Stimulated activated CD4-positive, alpha-beta T cell treated with anti-CD3 and anti-CD28 coated beads, TNF-alpha, amount 100 ng/mL, for 48 hours (primary cell): Measurements from ENCODE around the gene DNAJA1.

ENCODE experiments used
- DNase-seq, 3 donors: peaks; one replicate each; pipeline ENCODE4 v3.0.0-alpha.2; 2020; ENCODE audit warnings: low read depth in 3 of 3

Gene DNAJA1

DNA sequence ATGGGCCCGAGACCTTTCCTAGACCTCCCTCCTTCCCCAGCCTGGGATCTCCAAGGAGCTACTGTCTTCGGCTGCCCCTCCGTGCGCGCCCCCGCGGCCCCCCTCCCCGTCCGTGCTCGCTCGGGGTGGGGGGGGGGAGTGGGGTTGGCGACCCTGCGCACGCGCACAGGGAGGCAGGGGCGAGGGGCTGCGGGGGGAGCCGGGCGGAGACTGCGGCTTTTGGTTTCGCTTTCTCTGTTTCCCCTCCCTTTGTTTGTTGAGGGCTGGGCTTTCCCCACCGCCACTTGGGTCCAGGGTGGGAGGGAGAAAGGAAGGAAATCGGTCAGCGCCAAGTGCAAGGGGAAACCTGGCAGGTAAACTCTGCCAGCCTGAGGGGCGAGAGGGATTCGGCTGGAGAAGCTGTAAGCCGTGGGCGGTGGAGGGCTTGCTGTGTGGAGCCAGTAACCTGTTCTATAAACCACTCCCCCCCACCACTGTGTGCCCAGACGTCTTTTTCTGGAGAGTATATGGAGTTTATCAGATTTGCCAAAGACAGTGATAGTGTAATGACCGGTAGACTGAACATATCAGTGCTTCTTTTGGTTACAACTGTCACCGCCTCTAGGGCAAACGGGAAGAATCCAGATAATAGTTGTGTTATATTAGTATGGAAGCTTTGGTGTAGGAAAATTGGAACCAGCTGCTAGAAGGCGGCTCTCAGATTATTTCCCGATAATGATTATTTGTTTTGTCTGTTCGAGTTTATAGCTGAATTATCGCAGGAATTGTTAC lies 684 bp downstream of the DNAJA1 start:
- peak; percentile 47 to 54 (median 49) for DNase-seq

DNA sequence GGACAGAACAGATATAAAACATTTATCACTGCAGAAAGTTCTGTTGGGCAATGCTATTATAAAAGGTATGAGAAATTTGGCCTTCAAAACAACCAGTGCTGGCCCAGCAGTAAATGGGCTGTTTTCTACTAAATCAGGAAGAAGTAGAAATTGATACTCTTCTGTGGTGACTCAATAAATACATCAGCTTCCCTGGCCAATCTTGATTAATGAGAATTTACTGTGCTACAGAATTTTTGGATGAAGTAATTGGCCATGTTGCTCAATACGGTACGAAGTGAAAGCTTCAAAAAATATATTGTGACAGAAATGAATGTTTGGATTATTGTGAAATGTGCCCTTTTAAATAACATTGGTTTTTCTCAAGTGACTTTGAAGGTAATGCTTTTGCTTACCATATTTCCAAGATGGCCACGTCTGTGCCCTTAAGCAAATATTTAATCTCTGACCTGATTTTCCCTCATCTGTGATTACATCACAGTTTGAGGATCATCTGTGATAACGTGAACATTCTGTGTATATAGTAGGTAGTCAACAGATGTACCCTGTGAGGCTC lies 4.2 kb downstream of the DNAJA1 start:
- no peak for DNase-seq

DNA sequence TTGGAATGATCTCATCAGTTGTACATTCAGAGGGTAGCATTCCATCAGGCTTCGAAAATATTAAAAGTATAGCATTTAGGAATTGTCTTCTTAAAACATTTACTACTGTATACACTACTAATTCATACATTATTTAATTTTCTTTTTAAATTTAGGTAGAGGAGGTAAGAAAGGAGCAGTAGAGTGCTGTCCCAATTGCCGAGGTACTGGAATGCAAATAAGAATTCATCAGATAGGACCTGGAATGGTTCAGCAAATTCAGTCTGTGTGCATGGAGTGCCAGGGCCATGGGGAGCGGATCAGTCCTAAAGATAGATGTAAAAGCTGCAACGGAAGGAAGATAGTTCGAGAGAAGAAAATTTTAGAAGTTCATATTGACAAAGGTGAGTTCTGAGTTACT lies 5.2 kb downstream of the DNAJA1 start:
- DNase-seq, result no peak

DNA sequence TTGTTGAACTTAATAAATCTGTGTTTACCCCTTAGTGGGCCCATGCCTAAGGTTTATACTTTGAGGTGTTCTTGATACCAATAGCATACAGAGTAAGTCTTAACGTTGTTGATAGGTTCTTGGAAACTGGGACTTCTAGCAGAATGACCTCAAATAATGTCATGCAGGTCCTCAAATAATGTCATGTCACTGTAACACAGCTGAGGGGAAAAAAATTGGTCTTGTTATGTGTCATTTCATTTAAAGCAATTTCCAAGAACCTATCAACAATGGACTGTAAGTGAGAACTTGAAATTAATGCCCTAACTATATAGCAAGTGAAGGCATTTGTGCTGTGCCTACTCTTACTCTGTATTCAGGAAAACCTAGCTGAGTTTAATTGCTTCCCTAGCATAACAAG lies 7.2 kb downstream of the DNAJA1 start:
- DNase-seq, result no peak

DNA sequence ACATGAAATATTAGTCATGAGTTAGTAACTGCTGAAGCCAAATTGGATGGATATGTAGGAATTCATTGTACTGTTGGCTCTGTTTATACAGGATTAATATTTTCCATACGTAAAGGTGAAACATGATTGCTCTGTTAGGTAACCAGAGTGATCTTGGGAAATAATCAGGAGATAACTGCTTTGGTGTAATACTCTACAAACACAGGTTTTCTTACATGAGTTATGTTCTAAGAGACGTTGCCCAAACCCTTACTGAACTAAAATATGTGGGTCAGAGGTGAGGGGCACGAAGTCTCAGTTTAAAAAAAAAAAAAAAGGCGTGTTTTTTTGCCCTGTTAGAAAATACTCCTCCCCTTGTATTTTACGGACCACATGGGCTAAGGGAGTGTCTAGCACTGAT lies 7.8 kb downstream of the DNAJA1 start:
- no peak for DNase-seq

DNA sequence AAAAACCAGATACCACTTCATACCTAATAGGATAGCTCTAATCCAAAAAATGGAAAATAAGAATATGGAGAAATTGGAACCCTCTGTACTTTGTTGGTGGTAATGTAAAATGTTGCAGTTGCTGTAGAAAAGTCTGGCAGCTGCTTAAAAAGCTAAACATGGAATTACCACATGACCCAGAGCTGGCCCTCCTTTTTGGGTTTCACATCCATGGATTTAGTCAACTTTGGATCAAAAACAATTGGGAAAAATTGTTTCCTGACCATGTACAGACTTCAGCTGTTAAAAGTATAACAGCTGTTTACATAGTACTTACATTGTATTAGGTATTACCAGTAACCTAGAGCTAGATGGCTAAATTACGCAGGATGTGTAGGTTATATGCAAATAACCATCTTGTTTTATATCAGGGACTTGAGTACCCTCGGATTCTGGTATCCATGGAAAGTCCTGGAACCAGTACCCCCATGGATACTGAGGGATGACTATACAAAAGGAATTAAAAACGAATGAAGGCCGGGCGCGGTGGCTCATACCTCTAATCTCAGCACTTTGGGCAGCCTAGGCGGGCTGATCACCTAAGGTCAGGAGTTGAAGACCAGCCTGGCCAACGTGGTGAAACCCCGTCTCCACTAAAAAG lies 15.8 kb downstream of the DNAJA1 start:
- no peak for DNase-seq

DNA sequence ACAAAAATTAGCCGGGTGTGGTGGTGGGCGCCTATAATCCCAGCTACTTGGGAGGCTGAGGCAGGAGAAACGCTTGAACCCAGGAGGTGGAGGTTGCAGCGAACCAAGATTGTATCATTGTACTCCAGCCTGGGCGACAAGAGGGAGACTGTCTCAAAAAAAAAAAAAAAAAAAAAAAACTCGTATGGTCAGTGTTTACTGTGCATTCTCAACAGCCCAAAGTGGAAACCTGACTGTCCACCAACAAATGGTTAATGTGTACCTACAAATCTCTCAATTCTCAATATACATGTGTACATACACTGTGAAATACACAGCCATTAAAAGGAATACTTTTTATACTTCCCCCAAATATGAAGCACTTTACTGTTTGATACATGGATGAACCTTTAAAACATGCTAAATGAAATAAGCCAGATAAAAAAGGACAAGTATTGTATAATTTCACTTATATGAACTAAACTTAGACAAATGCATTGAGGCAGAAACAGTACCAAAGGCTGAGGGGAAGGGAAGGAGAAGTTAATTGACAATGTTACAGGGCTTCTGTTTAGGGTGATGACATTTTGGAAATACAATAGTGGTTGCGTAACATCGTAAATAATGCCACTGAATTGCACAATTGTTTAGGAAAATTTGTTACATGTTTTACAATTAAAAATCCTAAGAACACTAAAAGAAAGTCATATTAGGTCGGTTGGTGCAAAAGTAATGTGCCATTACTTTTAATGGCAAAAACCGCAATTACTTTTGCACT lies 16.5 kb downstream of the DNAJA1 start:
- DNase-seq, result no peak

DNA sequence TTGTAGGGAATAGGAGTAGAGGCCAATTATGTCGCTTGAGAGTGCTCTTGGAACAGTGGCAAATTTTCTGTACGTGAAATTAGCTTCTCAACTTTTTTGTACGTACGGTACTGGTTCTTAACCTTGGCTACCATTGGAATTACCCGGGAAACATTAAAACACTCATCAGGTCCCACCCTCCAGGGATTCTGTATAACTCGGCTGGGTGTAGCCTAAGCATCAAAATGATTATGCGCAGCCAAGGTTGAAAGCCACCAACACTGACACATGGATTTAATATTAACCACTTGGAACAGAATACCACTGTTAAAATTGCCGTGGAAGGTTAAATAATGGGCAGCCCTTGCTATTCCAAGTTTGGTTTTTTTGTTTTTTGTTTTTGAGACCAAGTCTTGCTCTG lies 17.4 kb downstream of the DNAJA1 start:
- no peak for DNase-seq

DNA sequence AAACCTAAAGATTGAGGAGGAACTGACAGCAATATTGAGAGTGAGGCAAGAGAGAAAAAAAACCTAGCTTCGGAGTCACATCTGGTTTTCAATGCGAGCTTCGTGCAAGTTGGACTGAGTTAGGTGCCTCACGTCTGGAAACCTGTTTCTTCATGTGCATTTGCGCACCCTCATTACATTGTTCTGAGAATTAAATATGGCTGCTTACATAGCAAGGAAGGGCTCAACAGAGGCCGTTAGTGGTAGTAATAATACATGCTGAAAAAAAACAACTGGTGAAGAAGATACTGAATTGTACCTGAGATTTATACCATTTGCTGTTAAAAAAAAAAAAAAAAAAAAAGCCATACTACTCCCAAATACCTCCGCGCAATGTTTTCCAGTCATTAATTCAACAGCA lies 18.6 kb downstream of the DNAJA1 start:
- DNase-seq, result no peak

DNA sequence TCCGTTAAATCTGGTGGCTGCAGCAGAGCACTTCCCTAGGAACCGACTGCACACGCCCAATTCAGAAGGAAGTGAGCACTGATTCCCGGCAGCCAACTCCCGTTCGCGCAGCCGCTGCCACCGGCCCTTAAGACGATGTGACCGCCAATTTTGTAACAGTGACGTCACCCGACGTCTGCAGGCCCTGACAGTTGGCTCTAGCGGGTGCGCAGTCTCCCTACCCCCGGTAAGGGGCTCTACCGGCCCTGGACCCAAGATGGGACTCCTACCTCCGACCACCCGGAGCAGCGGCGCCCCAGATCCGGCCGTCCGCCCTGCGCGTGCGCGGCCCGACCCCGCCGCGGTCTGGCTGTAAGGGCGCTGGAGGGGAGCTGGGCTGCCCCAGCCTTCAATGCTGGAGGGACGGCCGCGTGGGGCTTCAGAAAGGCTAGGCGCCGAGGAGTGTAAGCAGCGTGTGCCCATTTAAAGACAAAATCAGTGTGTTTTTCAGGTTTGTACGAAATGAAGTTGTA lies 19.1 kb downstream of the DNAJA1 start:
- peak in 2 of 3 donors; percentile 25 to 54 for DNase-seq

DNA sequence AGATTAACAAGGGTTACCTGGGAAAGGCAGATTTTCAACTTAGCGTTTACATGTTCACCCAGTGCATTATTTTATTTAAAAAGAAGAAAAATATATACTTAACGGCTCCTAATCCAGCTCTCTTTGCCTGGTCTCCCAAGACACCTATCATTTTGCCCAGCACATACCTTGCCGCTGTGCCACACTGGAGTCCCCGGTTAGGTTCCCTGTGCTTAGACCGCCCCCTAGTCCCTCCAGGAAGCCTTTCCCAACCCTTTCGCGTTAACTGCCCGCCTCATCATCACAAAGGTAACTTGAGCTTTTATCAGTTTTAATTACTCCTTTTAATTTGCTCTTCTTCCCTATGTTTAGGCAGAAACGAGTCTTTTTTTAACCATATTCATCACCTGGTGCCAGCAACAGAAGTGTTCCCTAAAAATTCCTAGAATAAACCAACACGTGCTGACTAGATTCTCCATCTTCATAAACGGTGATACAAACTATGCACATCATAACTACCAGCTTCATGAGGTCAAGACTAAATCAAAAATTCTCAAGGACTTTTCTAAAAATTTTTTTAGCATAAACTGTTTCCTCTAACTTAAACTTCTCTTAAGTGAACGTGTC lies 19.7 kb downstream of the DNAJA1 start:
- DNase-seq, result no peak

DNA sequence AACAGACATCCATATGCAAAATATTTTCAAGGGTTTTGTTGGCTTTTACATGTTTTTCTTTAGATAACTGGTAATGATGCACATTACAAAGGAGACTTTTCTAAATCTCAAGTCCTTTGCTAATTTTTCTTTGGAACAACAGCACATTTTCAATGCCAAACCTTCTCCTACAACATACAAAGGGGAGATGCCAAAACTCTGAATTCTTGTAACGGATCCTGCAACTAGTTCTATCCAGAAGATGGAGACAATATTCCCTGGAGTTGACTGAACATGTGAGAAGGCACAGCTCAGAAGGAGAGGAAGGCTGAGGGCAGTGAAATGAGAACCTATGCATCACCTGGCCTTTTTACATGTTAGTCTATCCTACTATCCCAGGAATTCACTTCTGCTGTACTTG lies 21.0 kb downstream of the DNAJA1 start:
- no peak for DNase-seq

DNA sequence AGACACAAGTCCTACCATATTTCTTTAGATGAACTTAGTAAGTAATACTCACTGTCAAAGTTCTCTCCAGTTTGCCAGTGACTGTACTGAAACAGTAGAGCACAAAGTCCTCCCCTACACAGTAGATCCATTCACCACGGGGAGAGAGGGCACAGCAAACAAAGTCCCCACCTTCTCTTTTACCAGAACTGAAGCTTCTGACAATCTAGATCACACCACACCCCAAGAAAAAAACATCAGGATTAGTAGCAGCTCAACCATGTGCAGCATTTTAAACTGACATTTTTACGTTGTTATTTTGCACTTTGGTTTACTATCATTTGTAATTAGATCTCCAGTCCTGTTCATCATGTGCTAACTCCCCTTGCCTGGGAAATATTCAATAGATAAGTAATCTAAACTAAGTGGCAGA lies 23.0 kb downstream of the DNAJA1 start:
- DNase-seq, result no peak

DNA sequence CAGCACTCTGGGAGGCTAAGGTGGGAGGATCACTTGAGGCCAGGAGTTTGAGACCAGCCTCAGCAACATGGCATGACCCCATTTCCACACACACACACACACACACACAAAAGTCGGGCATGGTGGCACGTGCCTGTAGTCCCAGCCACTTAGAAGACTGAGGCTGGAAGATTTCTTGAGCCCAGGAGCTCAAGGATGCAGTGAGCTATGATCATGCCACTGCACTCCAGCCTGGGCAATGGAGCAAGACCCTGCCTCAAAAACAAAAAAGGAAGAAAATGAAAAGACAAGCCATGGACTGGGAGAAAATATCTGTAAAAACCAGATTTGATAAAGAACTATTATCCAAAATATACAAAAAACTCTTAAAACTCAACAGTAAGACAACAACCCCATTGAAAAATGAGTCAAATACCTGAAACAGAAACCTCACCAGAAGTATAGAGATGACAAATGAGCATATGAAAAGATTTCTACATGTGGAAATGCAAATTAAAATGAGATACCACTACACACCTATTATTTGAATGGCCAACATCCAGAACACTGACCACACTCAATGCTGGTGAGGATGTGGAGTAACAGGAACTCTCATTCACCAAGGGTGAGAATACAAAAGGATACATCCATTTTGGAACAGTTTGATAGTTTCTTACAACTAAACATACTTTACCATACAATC lies 24.7 kb downstream of the DNAJA1 start:
- no peak for DNase-seq

DNA sequence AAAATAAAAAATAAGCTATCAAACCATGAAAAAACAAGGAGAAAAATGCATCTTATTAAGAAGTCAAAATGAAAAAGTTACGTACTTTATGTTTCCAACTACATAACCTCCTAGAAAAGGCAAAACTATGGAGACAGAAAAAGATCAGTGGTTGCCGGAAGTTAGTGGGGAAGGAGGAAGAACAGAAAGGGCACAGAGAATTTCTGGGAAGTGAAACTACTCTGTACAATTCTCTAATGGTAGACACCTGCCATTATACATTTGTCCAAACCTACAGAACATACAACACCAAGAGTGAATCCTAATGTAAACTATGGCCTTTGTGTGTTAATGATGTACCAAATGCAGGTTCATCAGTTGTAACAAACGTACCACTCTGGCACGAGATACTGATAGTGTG lies 26.1 kb downstream of the DNAJA1 start:
- no peak for DNase-seq

DNA sequence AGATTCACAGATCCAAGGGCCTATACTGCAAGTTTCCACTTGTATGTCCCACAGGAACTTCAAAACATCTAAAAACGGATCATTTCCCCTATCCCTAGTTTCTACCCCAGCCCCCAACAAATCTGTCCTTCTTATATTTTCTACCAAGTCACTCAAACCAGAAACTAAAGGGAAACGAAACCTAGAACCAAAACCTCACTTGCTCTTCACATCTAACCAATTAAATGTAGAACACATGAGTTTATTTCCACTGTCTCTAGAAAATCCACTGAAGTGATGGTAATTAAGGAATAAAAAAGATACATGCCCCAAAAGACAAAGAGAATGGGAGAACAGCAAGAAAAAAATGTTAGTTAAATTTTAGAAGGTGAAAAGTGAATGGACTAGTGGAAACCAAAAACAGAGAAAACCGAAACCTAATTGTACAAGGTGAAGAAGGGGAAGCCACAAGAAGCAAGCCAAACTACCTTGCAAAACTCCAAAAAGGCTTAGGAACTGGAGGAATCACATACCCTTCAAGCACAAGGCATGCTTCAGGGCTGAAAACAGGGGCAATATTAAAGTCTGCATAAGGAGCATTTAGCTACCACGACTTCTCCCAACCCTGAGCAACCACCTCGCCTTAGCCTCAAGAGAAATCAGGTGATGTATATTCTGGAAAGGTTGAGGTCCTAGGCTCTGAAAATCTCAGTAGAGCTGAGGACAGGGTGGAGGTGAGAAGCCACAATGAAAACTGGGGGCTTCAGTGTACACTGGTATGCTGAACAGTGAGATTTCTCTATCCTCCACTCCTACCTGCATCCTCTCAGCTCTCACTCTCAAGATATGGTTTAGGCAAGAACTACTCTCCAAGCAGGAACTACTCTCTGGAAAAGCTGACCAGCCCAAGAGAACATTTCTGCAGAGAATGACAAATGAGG lies 40.3 kb downstream of the DNAJA1 start:
- DNase-seq, result no peak

DNA sequence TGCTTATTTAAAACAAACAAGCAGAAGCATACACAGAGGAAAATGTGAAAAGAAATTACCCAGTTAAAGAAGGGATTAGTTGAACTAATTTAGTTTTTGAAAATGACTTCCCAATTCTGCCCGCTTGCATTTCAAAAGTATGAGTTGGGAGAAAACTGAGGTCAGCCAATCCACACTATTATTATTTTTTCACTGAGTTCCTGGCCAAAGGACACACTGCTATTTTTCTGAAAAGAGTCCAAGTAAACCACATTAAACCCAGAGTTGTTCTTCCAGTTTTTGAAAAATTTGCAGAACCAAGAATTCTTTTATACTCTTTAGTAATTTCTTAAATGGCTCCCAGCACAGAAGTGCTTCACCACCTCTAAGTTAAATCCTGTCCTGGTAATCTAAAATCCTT lies 43.9 kb downstream of the DNAJA1 start:
- no peak for DNase-seq

DNA sequence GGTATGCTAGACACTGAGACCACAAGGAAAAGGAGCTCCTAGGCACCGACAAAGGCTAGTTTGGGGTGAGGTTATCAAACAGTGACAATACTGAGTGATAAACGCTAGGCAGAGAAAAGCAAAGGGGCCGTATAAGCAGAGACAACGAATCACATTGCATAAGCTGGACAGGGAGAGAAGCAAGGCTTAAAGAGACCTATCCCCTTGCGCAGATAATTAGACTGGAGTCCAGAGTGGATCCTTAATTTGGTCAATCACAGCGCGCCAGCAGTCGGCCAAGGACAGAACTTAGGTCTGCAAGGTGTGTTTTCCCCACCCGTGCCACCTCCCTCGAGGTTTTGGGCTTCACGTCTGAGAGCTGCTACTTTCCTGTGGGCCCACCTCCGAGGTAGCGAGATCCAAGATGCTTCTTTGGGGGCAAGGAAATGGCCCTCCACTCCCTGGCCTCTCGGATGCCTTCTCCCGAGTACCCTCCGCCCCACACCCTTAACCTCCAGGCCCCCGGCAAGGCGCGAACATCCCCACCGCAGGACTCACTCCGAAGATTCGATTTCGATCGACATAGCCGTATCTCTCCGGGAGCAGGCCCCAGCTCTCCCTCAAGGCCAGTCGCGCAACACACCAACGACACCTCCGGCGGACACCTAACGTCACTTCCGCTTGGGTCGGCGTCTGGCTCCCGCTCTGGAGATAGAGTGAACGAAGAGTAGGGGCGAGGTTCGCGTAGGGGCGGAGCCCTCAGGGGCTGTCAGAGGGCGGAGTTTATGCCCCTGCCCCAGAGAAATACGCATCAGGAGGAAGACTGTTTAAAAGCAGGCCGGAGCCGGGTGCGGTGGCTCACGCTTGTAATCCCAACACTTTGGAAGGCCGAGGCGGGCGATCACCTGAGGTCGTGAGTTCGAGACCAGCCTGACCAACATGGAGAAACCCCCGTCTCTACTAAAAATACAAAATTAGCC lies 51.3 kb downstream of the DNAJA1 start, which contains the start of gene SMU1:
SMU1 (minus strand) TSS at position 629 of the 959 bp plus-strand sequence; CDS start at position 563, 66 bp downstream.
- DNase-seq, result peak; percentile 88 to 96 (median 90)

DNA sequence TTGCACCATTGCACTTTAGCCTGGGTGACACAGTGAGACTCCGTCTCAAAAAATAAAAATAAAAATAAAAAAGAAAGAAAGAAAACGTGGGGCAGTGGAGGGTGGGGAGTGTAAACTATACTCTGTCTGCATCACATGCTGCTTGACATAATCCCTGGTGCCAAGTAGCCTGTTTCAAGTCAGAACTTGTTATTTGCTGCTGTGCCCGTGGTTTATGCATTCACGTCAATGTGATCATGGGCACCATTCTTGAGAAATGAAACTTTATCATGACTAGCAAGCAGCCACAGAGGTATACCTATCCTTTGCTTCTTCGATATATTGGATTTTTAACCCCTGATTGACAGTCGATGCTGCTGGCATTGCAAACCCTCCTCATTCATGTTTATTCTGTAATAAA lies 55.5 kb downstream of the DNAJA1 start:
- DNase-seq, result no peak
